CD4-positive, alpha-beta T cell treated with Interleukin-15 for 4 hours (primary cell): ENCODE data around the gene SORCS1.

Source experiments
- DNase-seq: peaks from one replicate; pipeline ENCODE4 v3.0.0-alpha.2; 2020; ENCODE audit warnings: low spot score

Gene SORCS1

GRCh38 chr10:106537866-106538265 is 626.6 kb downstream of the SORCS1 start:
- no peak for DNase-seq

- no peak for DNase-seq
Measured at GRCh38 chr10:106535304-106535953, 629.1 kb downstream of the SORCS1 start.

- DNase-seq = no peak
Measured at GRCh38 chr10:106534441-106534840, 630.1 kb downstream of the SORCS1 start.

GRCh38 chr10:106528702-106529101 is 635.8 kb downstream of the SORCS1 start:
- no peak for DNase-seq

GRCh38 chr10:106525835-106526234 is 638.7 kb downstream of the SORCS1 start:
- no peak for DNase-seq
